Measurements from ENCODE around the gene SLC27A5.

The SLC27A5 gene

GRCh38 chr19:58511353-58512208 lies at the start of gene SLC27A5:
Gene SLC27A5 (minus strand): TSS chr19:58511992. CDS start chr19:58511955, 37 bp downstream.
- DNase-seq (ENCODE audit: low read depth), result no peak

- DNase-seq (ENCODE audit: low read depth), result no peak
These were observed 49.1 kb upstream of the SLC27A5 start for GRCh38 chr19:58560921-58561320.

- DNase-seq (ENCODE audit: low read depth), result no peak
These were observed 48.5 kb upstream of the SLC27A5 start for GRCh38 chr19:58560007-58560887.

GRCh38 chr19:58559275-58560006 lies 47.6 kb upstream of the SLC27A5 start:
- peak; percentile 85 for DNase-seq (ENCODE audit: low read depth)

- peak; percentile 96 for DNase-seq (ENCODE audit: low read depth)
These were observed 47.0 kb upstream of the SLC27A5 start for GRCh38 chr19:58558623-58559274.

- DNase-seq (ENCODE audit: low read depth), result no peak
These were observed 46.4 kb upstream of the SLC27A5 start, which contains the start of gene UBE2M for GRCh38 chr19:58558066-58558622. Gene UBE2M (minus strand): TSS chr19:58558611. CDS start chr19:58558381, 230 bp downstream.

- no peak for DNase-seq (ENCODE audit: low read depth)
These were observed 45.7 kb upstream of the SLC27A5 start for GRCh38 chr19:58557221-58558065.

GRCh38 chr19:58556622-58557220 lies 44.9 kb upstream of the SLC27A5 start:
- no peak for DNase-seq (ENCODE audit: low read depth)

GRCh38 chr19:58555920-58556621 lies 44.3 kb upstream of the SLC27A5 start:
- no peak for DNase-seq (ENCODE audit: low read depth)

- no peak for DNase-seq (ENCODE audit: low read depth)
These were observed 43.6 kb upstream of the SLC27A5 start for GRCh38 chr19:58555369-58555885.

- peak; percentile 92 for DNase-seq (ENCODE audit: low read depth)
These were observed 42.9 kb upstream of the SLC27A5 start, which contains the start of gene CHMP2A for GRCh38 chr19:58554494-58555368. Gene CHMP2A (minus strand): TSS chr19:58555105. CDS start chr19:58554212, 893 bp downstream.

- no peak for DNase-seq (ENCODE audit: low read depth)
These were observed 42.2 kb upstream of the SLC27A5 start for GRCh38 chr19:58553799-58554493.

- DNase-seq (ENCODE audit: low read depth), result no peak
These were observed 40.9 kb upstream of the SLC27A5 start for GRCh38 chr19:58552655-58553054.

GRCh38 chr19:58551577-58552471 lies 40.0 kb upstream of the SLC27A5 start:
- DNase-seq (ENCODE audit: low read depth), result no peak

GRCh38 chr19:58551123-58551497 lies 39.3 kb upstream of the SLC27A5 start:
- no peak for DNase-seq (ENCODE audit: low read depth)

Measured in GM04504 (cell line).